Chondrocyte (in vitro differentiated cells): Measurements from ENCODE around the gene CHST11. TPM values are rescaled to one million over a fixed set of nuclear protein-coding genes. Genes with fewer than 3 reads are reported as not detected.
"Not testable (repeated sequence)": the region's sequence is repeated elsewhere in the genome, so short reads cannot be mapped to it uniquely, and the experiment has no call there.

Source experiments
- DNase-seq: peaks from one replicate; pipeline ENCODE4 v3.0.0; 2021; ENCODE audit warnings: mixed read lengths, low spot score
- H3K27ac Mint-ChIP-seq: one replicate; pipeline ENCODE4 v1.8.0; 2021; ENCODE audit warnings: mild to moderate bottlenecking, moderate library complexity, mixed read lengths; ENCODE audit not compliant: unreplicated experiment
- H3K27me3 Mint-ChIP-seq: 2 replicates; pipeline ENCODE4 v1.8.0; 2021; ENCODE audit warnings: low read depth, mixed read lengths
- H3K36me3 Mint-ChIP-seq: 2 replicates; pipeline ENCODE4 v1.8.0; 2021; ENCODE audit warnings: low read depth, mixed read lengths
- H3K4me1 Mint-ChIP-seq: 2 replicates; pipeline ENCODE4 v1.8.0; 2021; ENCODE audit warnings: low read depth, mild to moderate bottlenecking, mixed read lengths
- H3K4me3 Mint-ChIP-seq: one replicate; pipeline ENCODE4 v1.8.0; 2021; ENCODE audit warnings: mild to moderate bottlenecking, moderate library complexity, mixed read lengths; ENCODE audit not compliant: unreplicated experiment
- H3K9me3 Mint-ChIP-seq: 2 replicates; pipeline ENCODE4 v1.8.0; 2021; ENCODE audit warnings: low read depth, mixed read lengths
- CTCF ChIP-seq: fragments of 200-600 bp; sonication (generic); IDR thresholded peaks from 2 replicates; pipeline ENCODE4 v1.5.0; 2021; ENCODE audit warnings: antibody characterized with exemption, mild to moderate bottlenecking, moderate library complexity
- total RNA-seq: library from RNA; stranded (reverse); gene quantifications from 3 replicates; pipeline ENCODE4 v1.2.1, GENCODE V29; 2021

The CHST11 gene
- total RNA-seq, 1 donor from 2014 or later = 6.2 TPM

GRCh38 chr12:104555648-104556047, 98.9 kb downstream of the CHST11 start:
- no peaks in the 10 kb centered on the region for H3K4me1 Mint-ChIP-seq
- TF ChIP-seq CTCF = no peak
- no peak overlapping the region for H3K27ac Mint-ChIP-seq
- no peak for DNase-seq
- no peaks in the 10 kb centered on the region for H3K27me3 Mint-ChIP-seq
- peaks cover 4% of the 10 kb centered on the region for H3K36me3 Mint-ChIP-seq
- peaks cover 7% of the 10 kb centered on the region for H3K9me3 Mint-ChIP-seq
- H3K4me3 Mint-ChIP-seq = no peak overlapping the region

GRCh38 chr12:104557488-104558195, 100.9 kb downstream of the CHST11 start:
- Mint-ChIP-seq H3K4me3 (no peak overlapping the region), H3K36me3 (peaks cover 4% of the 10 kb centered on the region), H3K27ac (no peak overlapping the region), H3K4me1 (no peaks in the 10 kb centered on the region), H3K9me3 (peaks cover 7% of the 10 kb centered on the region), H3K27me3 (no peaks in the 10 kb centered on the region)
- TF ChIP-seq CTCF = no peak
- no peak for DNase-seq

- Mint-ChIP-seq H3K36me3 (no peaks in the 10 kb centered on the region), H3K9me3 (peaks cover 3% of the 10 kb centered on the region), H3K4me3 (no peak overlapping the region), H3K27me3 (no peaks in the 10 kb centered on the region), H3K27ac (no peak overlapping the region), H3K4me1 (no peaks in the 10 kb centered on the region)
- no peak for DNase-seq
- TF ChIP-seq CTCF = no peak
These were observed 104.1 kb downstream of the CHST11 start for GRCh38 chr12:104560881-104561280.

- no peaks in the 10 kb centered on the region for H3K27me3 Mint-ChIP-seq
- H3K4me1 Mint-ChIP-seq = no peaks in the 10 kb centered on the region
- no peak overlapping the region for H3K27ac Mint-ChIP-seq
- DNase-seq = no peak
- TF ChIP-seq CTCF = no peak
- H3K9me3 Mint-ChIP-seq = peaks cover 3% of the 10 kb centered on the region
- peaks cover 2% of the 10 kb centered on the region for H3K36me3 Mint-ChIP-seq
- no peak overlapping the region for H3K4me3 Mint-ChIP-seq
These were observed 106.0 kb downstream of the CHST11 start for GRCh38 chr12:104562763-104563162.

GRCh38 chr12:104564662-104565061, 107.9 kb downstream of the CHST11 start:
- H3K36me3 Mint-ChIP-seq, H3K4me3 Mint-ChIP-seq: not testable (repeated sequence)

More at GRCh38 chr12:104564662-104565061, 107.9 kb downstream of the CHST11 start:
- H3K27ac Mint-ChIP-seq, H3K9me3 Mint-ChIP-seq, DNase-seq, H3K27me3 Mint-ChIP-seq, H3K4me1 Mint-ChIP-seq: not testable (repeated sequence)
